GM10248 (cell line): ENCODE measurements around the gene COPZ2.

ENCODE experiments used
- CTCF ChIA-PET: fragments of 300-600 bp; sonication (Branson Sonifier 250); formaldehyde crosslinking; extraction: SDS; loops from one replicate; lab custom pipeline; 2021; ENCODE audit warnings: antibody characterized with exemption; lab: Yijun Ruan, JAX
- POLR2A ChIA-PET: fragments of 350-650 bp; sonication (Branson Sonifier 250); formaldehyde crosslinking; extraction: SDS; loops from one replicate; lab custom pipeline; 2020; ENCODE audit warnings: antibody characterized with exemption; lab: Yijun Ruan, JAX
- DNase-seq: peaks from one replicate; pipeline ENCODE4 v3.0.0; 2012; ENCODE audit errors: extremely low spot score
- CTCF ChIP-seq: IDR thresholded peaks from 2 replicates; pipeline ENCODE4 v1.5.1; 2012; ENCODE audit warnings: mild to moderate bottlenecking, low read depth; ENCODE audit errors: extremely low read depth, missing control alignments, control extremely low read depth

The COPZ2 gene

GRCh38 chr17:48047113-48047740, 9.6 kb upstream of the COPZ2 start:
- ChIA-PET CTCF (interaction anchor here (1.1 to 5.4 kb wide), 10 partner anchors 9 to 72 kb away, joined by 3 to 45 read pairs (median 8); partner anchors contain the start of gene COPZ2), POLR2A (interaction anchor here (0.5 kb wide), 1 partner anchor 42 kb away, joined by 4 read pairs; no protein-coding TSS in a partner anchor)
- TF ChIP-seq CTCF = no peak
- no peak for DNase-seq

DNA sequence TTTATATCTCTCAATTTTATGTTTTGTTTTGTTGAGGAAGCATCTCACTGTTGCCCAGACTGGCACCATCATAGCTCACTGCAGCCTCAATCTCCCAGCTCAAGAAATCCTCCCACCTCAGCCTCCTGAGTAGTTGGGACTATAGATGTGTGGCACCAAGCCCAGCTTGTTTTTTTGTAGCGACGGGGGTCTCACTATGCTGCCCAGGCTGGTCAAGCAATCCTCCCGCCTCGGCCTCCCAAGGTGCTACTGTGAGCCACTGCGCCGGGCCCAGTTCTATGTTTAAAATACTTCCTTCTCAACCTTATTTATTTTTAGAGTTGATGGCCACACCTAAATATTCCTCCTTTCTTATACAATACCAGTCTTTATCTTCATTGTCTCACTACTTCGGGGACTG, 8.7 kb upstream of the COPZ2 start:
- no peak for DNase-seq
- CTCF ChIA-PET = interaction anchor here (0.7 to 5.4 kb wide), 11 partner anchors 8 to 84 kb away, joined by 3 to 45 read pairs (median 5); no protein-coding TSS in a partner anchor
- POLR2A ChIA-PET = no interaction called here
- TF ChIP-seq CTCF = no peak

DNA sequence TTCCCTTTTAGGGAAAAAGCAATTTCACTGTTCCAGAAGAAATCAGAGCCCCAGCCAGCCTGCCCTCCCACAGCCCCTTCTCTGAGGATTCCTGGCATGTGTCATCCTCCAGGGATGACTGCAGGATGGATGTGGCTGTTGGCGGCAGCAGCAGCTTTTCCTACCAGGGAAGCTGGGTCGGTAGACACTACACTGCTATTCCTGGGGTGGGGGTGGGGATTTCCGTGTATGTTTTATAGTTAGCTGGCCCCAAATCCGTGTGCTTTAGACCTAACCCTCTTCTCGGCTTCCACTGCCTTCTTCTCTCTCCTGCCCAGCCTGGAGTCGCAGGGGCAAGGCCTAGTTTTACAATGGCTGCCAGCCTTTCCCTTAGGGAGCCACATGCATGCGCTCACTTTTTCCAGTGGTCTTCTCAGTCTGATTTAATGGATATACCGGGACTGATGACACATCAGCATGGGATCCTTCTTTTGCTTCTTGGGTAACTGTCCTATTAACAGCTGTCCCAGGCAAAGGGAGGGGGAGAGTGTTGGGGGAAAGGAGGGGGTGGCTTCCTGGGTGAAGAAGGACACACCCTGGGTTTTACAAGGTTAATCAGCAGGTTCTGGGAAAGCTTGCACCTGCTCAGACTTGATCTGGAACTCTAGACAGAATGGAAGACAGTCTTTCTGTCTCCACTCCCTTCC, 7.9 kb upstream of the COPZ2 start:
- no peak for DNase-seq
- POLR2A ChIA-PET = no interaction called here
- CTCF ChIA-PET = interaction anchor here (0.7 to 4.2 kb wide), 7 partner anchors 9 to 85 kb away, joined by 3 to 29 read pairs (median 5); no protein-coding TSS in a partner anchor
- TF ChIP-seq CTCF = no peak

GRCh38 chr17:48044851-48045250, 7.3 kb upstream of the COPZ2 start:
- ChIA-PET POLR2A (interaction anchor here (0.8 kb wide), 1 partner anchor 10 kb away, joined by 19 read pairs; no protein-coding TSS in a partner anchor), CTCF (interaction anchor here (0.7 to 3.0 kb wide), 5 partner anchors 9 to 32 kb away, joined by 3 to 29 read pairs (median 6); no protein-coding TSS in a partner anchor)
- no peak for DNase-seq
- TF ChIP-seq CTCF = no peak

- DNase-seq = no peak
- ChIA-PET CTCF (interaction anchor here (0.9 to 3.0 kb wide), 8 partner anchors 12 to 64 kb away, joined by 3 to 29 read pairs (median 5); no protein-coding TSS in a partner anchor), POLR2A (interaction anchor here (0.6 kb wide), 1 partner anchor 505 kb away, joined by 3 read pairs; no protein-coding TSS in a partner anchor)
- TF ChIP-seq CTCF = no peak
Measured at GRCh38 chr17:48043176-48043575, 5.6 kb upstream of the COPZ2 start.

GRCh38 chr17:48038687-48039086, 1.1 kb upstream of the COPZ2 start:
- DNase-seq = no peak
- TF ChIP-seq CTCF = no peak
- CTCF ChIA-PET = interaction anchor here (0.6 to 1.9 kb wide), 5 partner anchors 8 to 414 kb away, joined by 3 to 8 read pairs (median 3); no protein-coding TSS in a partner anchor
- POLR2A ChIA-PET = interaction anchor here (0.6 kb wide), 1 partner anchor 869 kb away, joined by 3 read pairs; no protein-coding TSS in a partner anchor
